CD14-positive monocyte (primary cell): Measurements from ENCODE around the gene TRMT112. TPM values are rescaled to one million over a fixed set of nuclear protein-coding genes. Genes with fewer than 3 reads are reported as not detected.

Source experiments
- DNase-seq, 3 donors: peaks; one replicate each; pipeline ENCODE4 v3.0.0-alpha.2; 2011 to 2022
- H2AFZ ChIP-seq: 2 replicates; pipeline ENCODE4 v1.6.0; 2012; ENCODE audit warnings: mild to moderate bottlenecking, low read depth, low read length, inconsistent platforms; ENCODE audit not compliant: insufficient read depth, poor library complexity, severe bottlenecking
- H3K27ac ChIP-seq, 2 donors: 1 replicate in 1 of 2; 2 replicates in 1 of 2; pipeline ENCODE4 v1.5.1; 2012 to 2013; ENCODE audit warnings: low read length in 2 of 2, control low read depth in 1 of 2, inconsistent platforms in 1 of 2, low read depth in 1 of 2, mild to moderate bottlenecking in 1 of 2
- H3K27me3 ChIP-seq, 2 donors: one replicate each; pipeline versions ENCODE4 v1.6.0 to v1.6.1; 2011 to 2013; ENCODE audit warnings: low read length in 2 of 2; ENCODE audit not compliant: control insufficient read depth in 2 of 2, insufficient read depth in 2 of 2
- H3K36me3 ChIP-seq, 2 donors: replicated peaks in 1 of 2; 1 replicate in 1 of 2; 2 replicates in 1 of 2; pipeline versions ENCODE4 v1.5.1 to v1.6.1; 2012 to 2013; ENCODE audit warnings: low read length in 2 of 2, control low read depth in 1 of 2, inconsistent platforms in 1 of 2, mild to moderate bottlenecking in 1 of 2; ENCODE audit not compliant: insufficient read depth in 2 of 2, control insufficient read depth in 1 of 2
- H3K4me1 ChIP-seq, 2 donors: 1 replicate in 1 of 2; 2 replicates in 1 of 2; pipeline versions ENCODE4 v1.5.1 to v1.6.1; 2012 to 2013; ENCODE audit warnings: low read length in 2 of 2, control low read depth in 1 of 2, inconsistent platforms in 1 of 2, mild to moderate bottlenecking in 1 of 2, moderate library complexity in 1 of 2; ENCODE audit not compliant: insufficient read depth in 2 of 2, control insufficient read depth in 1 of 2
- H3K4me2 ChIP-seq: replicated peaks from 2 replicates; pipeline ENCODE3; 2012; ENCODE audit warnings: low read length, moderate library complexity, mild to moderate bottlenecking; ENCODE audit not compliant: poor library complexity, severe bottlenecking; ENCODE audit errors: extremely low read depth
- H3K4me3 ChIP-seq, 3 experiments: fragments of 200-600 bp in 1 of 3; sonication (generic) in 1 of 3; replicated peaks in 1 of 3; 1 replicate in 2 of 3; 2 replicates in 1 of 3; pipeline ENCODE4 v1.5.1; 2011 to 2013; ENCODE audit warnings: low read length in 3 of 3, mild to moderate bottlenecking in 3 of 3, control low read depth in 2 of 3, low read depth in 2 of 3, inconsistent platforms in 1 of 3, moderate library complexity in 1 of 3
- H3K79me2 ChIP-seq: 2 replicates; pipeline ENCODE4 v1.6.0; 2012; ENCODE audit warnings: mild to moderate bottlenecking, control low read depth, inconsistent platforms, low read length, moderate library complexity; ENCODE audit not compliant: insufficient read depth
- H3K9ac ChIP-seq: 2 replicates; pipeline ENCODE4 v1.6.0; 2017; ENCODE audit warnings: low read length, mild to moderate bottlenecking; ENCODE audit not compliant: insufficient read depth, poor library complexity, severe bottlenecking
- H3K9me3 ChIP-seq, 2 donors: replicated peaks in 1 of 2; 1 replicate in 1 of 2; 2 replicates in 1 of 2; pipeline versions ENCODE4 v1.5.1 to v1.6.1; 2012 to 2013; ENCODE audit warnings: low read length in 2 of 2, control low read depth in 1 of 2; ENCODE audit not compliant: control insufficient read depth in 1 of 2, insufficient read depth in 1 of 2
- H4K20me1 ChIP-seq: 2 replicates; pipeline ENCODE4 v1.6.0; 2012; ENCODE audit warnings: mild to moderate bottlenecking, low read length, control low read depth, moderate library complexity; ENCODE audit not compliant: insufficient read depth
- H3K27ac Mint-ChIP-seq, 7 donors: one replicate each; pipeline ENCODE4 v1.8.0; 2020; ENCODE audit warnings: mild to moderate bottlenecking in 7 of 7, mixed read lengths in 7 of 7, moderate library complexity in 6 of 7, inconsistent platforms in 2 of 7
- H3K27me3 Mint-ChIP-seq, 3 donors: one replicate each; pipeline ENCODE4 v1.8.0; 2021 to 2022; ENCODE audit warnings: low read depth in 3 of 3, mild to moderate bottlenecking in 3 of 3, mixed read lengths in 3 of 3, moderate library complexity in 3 of 3, inconsistent platforms in 1 of 3
- H3K36me3 Mint-ChIP-seq, 2 donors: one replicate each; pipeline ENCODE4 v1.8.0; 2020; ENCODE audit warnings: mixed read lengths in 2 of 2, inconsistent platforms in 1 of 2, mild to moderate bottlenecking in 1 of 2
- H3K4me1 Mint-ChIP-seq: one replicate; pipeline ENCODE4 v1.8.0; 2020; ENCODE audit warnings: mild to moderate bottlenecking, mixed read lengths
- H3K4me3 Mint-ChIP-seq, 2 donors: one replicate each; pipeline ENCODE4 v1.8.0; 2020; ENCODE audit warnings: mild to moderate bottlenecking in 2 of 2, mixed read lengths in 2 of 2, moderate library complexity in 1 of 2
- H3K9me3 Mint-ChIP-seq, 7 donors: one replicate each; pipeline ENCODE4 v1.8.0; 2020 to 2022; ENCODE audit warnings: mixed read lengths in 7 of 7, mild to moderate bottlenecking in 6 of 7, moderate library complexity in 6 of 7, inconsistent platforms in 2 of 7
- CTCF ChIP-seq: fragments of 200-600 bp; IDR thresholded peaks from one replicate; pipeline ENCODE4 v1.8.0; 2022; ENCODE audit warnings: antibody characterized with exemption, mild to moderate bottlenecking
- WGBS: methylation state at CpG from one replicate; pipeline ENCODE4 v1.1.5; 2013; ENCODE audit warnings: missing lambda C conversion rate; ENCODE audit not compliant: insufficient coverage; 5-methylcytosine and 5-hydroxymethylcytosine counted together
- intact Hi-C, 2 donors: fragments of 100-400 bp; cut with micrococcal nuclease; formaldehyde crosslinking; loops; one replicate each; pipeline versions ENCODE4 v1.15.0 to v1.15.1; 2023
- polyA minus RNA-seq: library from RNA; depleted of rRNA, polyadenylated mRNA; stranded (reverse); fragments of >200 nt; gene quantifications from 2 replicates; pipeline ENCODE4 v1.2.3, GENCODE V29; 2012
- polyA plus RNA-seq, 3 donors: library from polyadenylated mRNA; depleted of rRNA in 1 of 3; unstranded in 2 of 3; stranded (reverse) in 1 of 3; fragments of 300-500 nt in 2 of 3; fragments of >200 nt in 1 of 3; fragmentation: Illumina TruSeq in 2 of 3; gene quantifications; 1 replicate in 2 of 3; 2 replicates in 1 of 3; pipeline ENCODE4 v1.2.3, GENCODE V29; 2012 to 2021
- total RNA-seq, 12 experiments: library from RNA in 1 of 12; stranded (reverse) in 1 of 12; fragments of 120-200 nt in 1 of 12; gene quantifications; one replicate each; pipeline ENCODE4 v1.2.4 and lab custom pipeline; 2013 to 2026; ENCODE audit warnings: mixed read lengths in 6 of 12, inconsistent platforms in 1 of 12

Gene TRMT112
- total RNA-seq (2013): 218 TPM
- polyA plus RNA-seq (100 to 1,000 TPM; 162 to 298 (median 254) TPM), polyA minus RNA-seq (108 and 139 TPM in 2 replicates), total RNA-seq (lab: John Stamatoyannopoulos, UW) (9.8 to 34.4 (median 27.3) reads per million in 11 experiments)

DNA sequence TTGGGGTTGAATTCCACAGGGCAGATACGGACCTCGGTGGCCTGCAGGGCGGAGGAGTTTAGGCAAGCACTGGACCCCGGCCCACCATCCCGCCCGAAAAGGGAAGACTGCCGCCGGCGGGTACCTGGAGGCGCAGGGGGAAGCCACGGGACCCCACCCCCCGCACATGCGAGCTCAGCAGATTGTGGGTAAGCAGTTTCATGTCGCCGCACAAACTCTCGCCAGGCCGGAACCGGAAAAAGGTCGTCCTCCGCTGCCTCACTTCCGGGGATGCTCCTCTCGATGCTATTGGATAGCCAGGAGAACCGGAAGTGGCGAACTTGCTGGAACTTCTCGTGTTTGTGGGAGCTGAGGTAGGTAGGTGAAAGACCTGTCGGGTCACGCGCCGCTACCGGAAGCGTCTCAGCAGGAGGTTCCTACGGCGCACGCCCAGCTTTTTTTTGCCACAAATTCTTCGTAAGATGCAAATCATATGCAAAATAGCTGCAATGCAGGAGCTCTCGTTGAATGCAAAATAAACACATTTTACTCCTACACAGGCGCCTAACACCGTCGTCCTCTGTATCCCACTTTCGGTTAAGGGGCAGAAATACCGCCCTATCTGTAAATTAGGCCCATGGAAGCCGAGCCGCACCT lies at the start of gene TRMT112:
TRMT112 (minus strand) TSS at position 235 of the 636 bp plus-strand sequence; CDS start at position 202, 33 bp downstream.
- Histone ChIP-seq H3K4me3 (peak within 1 kb of the TSS; percentile 51 to 93 (median 91)), H3K27me3 (no peaks in the 10 kb centered on the region), H4K20me1 (peaks cover 41% of the 10 kb centered on the region), H3K4me2 (peak within 1 kb of the TSS; percentile 95), H2AFZ (peak within 1 kb of the TSS; percentile 82), H3K9me3 (no peaks in the 10 kb centered on the region), H3K79me2 (peaks cover 16% of the 10 kb centered on the region), H3K9ac (peak within 1 kb of the TSS; percentile 83), H3K27ac (peak within 1 kb of the TSS; percentile 96 to 97), H3K4me1 (peaks cover 28 to 43% of the 10 kb centered on the region in 2 donors), H3K36me3 (peaks cover 48 to 60% of the 10 kb centered on the region in 2 donors)
- no peaks in the 10 kb centered on the region for H3K9me3 Mint-ChIP-seq
- peaks cover 47 to 62% of the 10 kb centered on the region in 2 donors for H3K36me3 Mint-ChIP-seq
- H3K4me3 Mint-ChIP-seq: peak within 1 kb of the TSS; percentile 88 to 94
- WGBS: under 1% methylated on average over 42 of the region's 43 CpGs
- intact Hi-C loops: loop anchor here (1.0 to 5.0 kb wide), 2 partner anchors 12 to 40 kb away; partner anchors contain the start of genes RPS6KA4 (in 2 of the 2) and ESRRA (in 1 of the 2)
- H3K27ac Mint-ChIP-seq: peak within 1 kb of the TSS; percentile 98 to 99 (median 99)
- H3K27me3 Mint-ChIP-seq: no peaks in the 10 kb centered on the region
- TF ChIP-seq CTCF: no peak
- DNase-seq: peak; percentile 95 to 98 (median 98)
- peaks cover 36% of the 10 kb centered on the region for H3K4me1 Mint-ChIP-seq

GRCh38 chr11:64366751-64367150 lies 49.4 kb upstream of the TRMT112 start:
- Histone ChIP-seq H2AFZ (no peak overlapping the region), H4K20me1 (peaks cover 75% of the 10 kb centered on the region), H3K4me1 (no peaks in the 10 kb centered on the region), H3K79me2 (peaks cover 36% of the 10 kb centered on the region), H3K4me2 (no peak overlapping the region), H3K27me3 (no peaks in the 10 kb centered on the region), H3K9me3 (no peaks in the 10 kb centered on the region), H3K27ac (peak overlapping the region in 1 of 2 donors; percentile 36), H3K36me3 (peaks cover 79 to 98% of the 10 kb centered on the region in 2 donors), H3K4me3 (no peak overlapping the region), H3K9ac (no peak overlapping the region)
- Mint-ChIP-seq H3K36me3 (peaks cover 75 to 96% of the 10 kb centered on the region in 2 donors), H3K9me3 (peaks cover 0 to 2% (median 0%) of the 10 kb centered on the region in 7 donors), H3K27ac (peak overlapping the region in 1 of 7 donors; percentile 50), H3K4me3 (no peak overlapping the region), H3K27me3 (peaks cover 0 to 1% (median 0%) of the 10 kb centered on the region in 3 donors), H3K4me1 (peaks cover 5% of the 10 kb centered on the region)
- intact Hi-C loops: no loop called here
- no peak for TF ChIP-seq CTCF
- WGBS: no CpG with 5 or more reads among the region's 1 CpG
- DNase-seq: no peak
